Measurements from ENCODE around the gene LMBRD2. TPM values are rescaled to one million over a fixed set of nuclear protein-coding genes. Genes with fewer than 3 reads are reported as not detected.

LMBRD2 gene
- polyA plus RNA-seq, 2 of the 4 experiments (the other 2 are of a cell fraction), result 2.9 to 6.8 TPM

DNA sequence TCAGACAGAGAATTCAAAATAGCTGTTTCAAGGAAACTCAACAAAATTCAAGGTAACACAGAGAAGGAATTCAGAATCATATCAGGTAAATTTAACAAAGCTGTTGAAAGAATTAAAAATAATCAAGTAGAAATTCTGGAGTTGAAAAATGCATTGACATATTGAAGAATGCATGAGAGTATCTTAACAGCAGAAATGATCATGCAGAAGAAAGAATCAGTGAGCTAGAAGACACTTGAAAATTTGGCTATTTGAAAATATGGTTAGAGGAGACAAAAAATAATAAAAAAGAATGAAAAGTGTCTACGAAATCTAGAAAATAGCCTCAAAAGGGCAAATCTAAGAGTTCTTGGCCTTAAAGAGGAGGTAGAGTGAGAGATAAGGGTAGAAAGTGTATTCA, 22.9 kb downstream of the LMBRD2 start:
- no peak for FAIRE-seq
- TF ChIP-seq JUNB (IDR thresholded peaks at IDR 0.05) (no peak), HMGXB4 (CRISPR knock-in tag; IDR thresholded peaks at IDR 0.05; ENCODE audit: borderline replicate concordance) (no peak), RCOR1 (IDR thresholded peaks at IDR 0.05; ENCODE audit: low read depth, low read length) (no peak), HDAC2 (IDR thresholded peaks at IDR 0.05) (no peak), MAX (IDR thresholded peaks at IDR 0.05) (no peak), RAD21 (conservative IDR thresholded peaks at IDR 0.05 in 1 of 2, IDR thresholded peaks at IDR 0.05 in 1 of 2) (no peak), CHD4 (IDR thresholded peaks at IDR 0.05; ENCODE audit: borderline replicate concordance) (no peak), CTCF (IDR thresholded peaks at IDR 0.05) (no peak), NR3C1 (IDR thresholded peaks at IDR 0.05) (no peak), REST (IDR thresholded peaks at IDR 0.05) (no peak)
- ChIA-PET CTCF (interaction anchor here (1.4 kb wide), 1 partner anchor 10 kb away, joined by 4 read pairs; no protein-coding TSS in a partner anchor), POLR2A (no interaction called here)
- Histone ChIP-seq H3K4me2 (no peak overlapping the region), H3K4me3 (no peak overlapping the region), H3K27ac (no peak overlapping the region), H3K4me1 (no peaks in the 10 kb centered on the region), H3K9me3 (no peaks in the 10 kb centered on the region)
- no peak for DNase-seq (ENCODE audit: low read depth in 1 of 2, low spot score in 1 of 2)
- 81% methylated on average over 1 of the region's 1 CpG for WGBS (ENCODE audit: missing lambda C conversion rate)
- ATAC-seq, result no peak

DNA sequence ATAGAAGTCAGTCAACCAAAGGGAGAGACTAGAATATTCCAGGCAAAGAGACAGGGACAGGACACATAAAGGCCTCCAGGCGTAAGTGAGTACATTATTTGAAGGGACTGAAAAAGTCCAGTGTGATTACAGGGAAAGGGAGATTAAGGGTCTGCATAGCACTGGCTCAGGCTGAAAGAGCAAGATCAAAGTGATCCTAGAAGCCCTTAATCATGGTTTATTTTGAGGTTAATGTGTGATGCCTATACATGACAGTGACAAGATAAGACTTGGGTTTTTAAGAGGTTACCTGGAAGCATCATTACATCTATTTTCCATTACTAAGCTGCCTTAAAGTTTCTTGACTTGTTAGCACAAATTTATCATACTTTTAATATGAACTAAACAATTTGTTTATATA, 25.8 kb downstream of the LMBRD2 start:
- FAIRE-seq, result no peak

GRCh38 chr5:36111238-36111637, 40.4 kb downstream of the LMBRD2 start:
- Histone ChIP-seq H3K4me3 (no peak overlapping the region), H3K4me2 (no peak overlapping the region), H3K4me1 (peaks cover 4% of the 10 kb centered on the region; the same call in 2 of the 3 replicates), H3K27ac (no peak overlapping the region), H3K9me3 (no peaks in the 10 kb centered on the region)
- ChIA-PET CTCF (no interaction called here), POLR2A (no interaction called here)
- ATAC-seq (no peak), DNase-seq (ENCODE audit: low read depth in 1 of 2, low spot score in 1 of 2) (no peak), FAIRE-seq (no peak)
- 63% methylated on average over 1 of the region's 1 CpG for WGBS (ENCODE audit: missing lambda C conversion rate)
- no peak for TF ChIP-seq EHF (CRISPR knock-in tag; IDR thresholded peaks at IDR 0.05)
- no peak for TF ChIP-seq RNF2 (IDR thresholded peaks at IDR 0.05; ENCODE audit: borderline replicate concordance, low read depth)
- no peak for TF ChIP-seq HOXA7 (CRISPR knock-in tag; IDR thresholded peaks at IDR 0.05)
- TF ChIP-seq POLR2A (IDR thresholded peaks at IDR 0.05; ENCODE audit: low read length), result no peak
- no peak for TF ChIP-seq MAZ (IDR thresholded peaks at IDR 0.05; ENCODE audit: borderline replicate concordance, low read depth, low read length)
- TF ChIP-seq, protein P1, sequence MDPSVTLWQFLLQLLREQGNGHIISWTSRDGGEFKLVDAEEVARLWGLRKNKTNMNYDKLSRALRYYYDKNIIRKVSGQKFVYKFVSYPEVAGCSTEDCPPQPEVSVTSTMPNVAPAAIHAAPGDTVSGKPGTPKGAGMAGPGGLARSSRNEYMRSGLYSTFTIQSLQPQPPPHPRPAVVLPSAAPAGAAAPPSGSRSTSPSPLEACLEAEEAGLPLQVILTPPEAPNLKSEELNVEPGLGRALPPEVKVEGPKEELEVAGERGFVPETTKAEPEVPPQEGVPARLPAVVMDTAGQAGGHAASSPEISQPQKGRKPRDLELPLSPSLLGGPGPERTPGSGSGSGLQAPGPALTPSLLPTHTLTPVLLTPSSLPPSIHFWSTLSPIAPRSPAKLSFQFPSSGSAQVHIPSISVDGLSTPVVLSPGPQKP (IDR thresholded peaks at IDR 0.05; ENCODE audit: low read depth, low read length), result no peak
- no peak for TF ChIP-seq REST (IDR thresholded peaks at IDR 0.05)
- no peak for TF ChIP-seq HEYL (CRISPR knock-in tag; IDR thresholded peaks at IDR 0.05)

More for the DNA sequence above, 25.8 kb downstream of the LMBRD2 start:
- H3K4me2 ChIP-seq, result no peak overlapping the region
- no peak for DNase-seq (ENCODE audit: low read depth in 1 of 2, low spot score in 1 of 2)
- CTCF ChIA-PET, result interaction anchor here (0.6 kb wide), 1 partner anchor 787 kb away, joined by 4 read pairs; no protein-coding TSS in a partner anchor
- 91% methylated on average over 1 of the region's 1 CpG for WGBS (ENCODE audit: missing lambda C conversion rate)
- H3K4me1 ChIP-seq, result no peaks in the 10 kb centered on the region
- no peak for ATAC-seq
- no peak overlapping the region for H3K27ac ChIP-seq
- POLR2A ChIA-PET, result no interaction called here
- no peak overlapping the region for H3K4me3 ChIP-seq
- TF ChIP-seq USF2 (IDR thresholded peaks at IDR 0.05), result no peak
- no peak for TF ChIP-seq SREBF2 (IDR thresholded peaks at IDR 0.05)
- no peaks in the 10 kb centered on the region for H3K9me3 ChIP-seq
